Activated T-cell treated with anti-CD3 and anti-CD28 coated beads for 1 hour (primary cell): ENCODE results near the gene CACNG5.

Experiments
- DNase-seq: peaks from one replicate; pipeline ENCODE4 v3.0.0-alpha.2; 2020; ENCODE audit warnings: low read depth

Gene CACNG5

DNA sequence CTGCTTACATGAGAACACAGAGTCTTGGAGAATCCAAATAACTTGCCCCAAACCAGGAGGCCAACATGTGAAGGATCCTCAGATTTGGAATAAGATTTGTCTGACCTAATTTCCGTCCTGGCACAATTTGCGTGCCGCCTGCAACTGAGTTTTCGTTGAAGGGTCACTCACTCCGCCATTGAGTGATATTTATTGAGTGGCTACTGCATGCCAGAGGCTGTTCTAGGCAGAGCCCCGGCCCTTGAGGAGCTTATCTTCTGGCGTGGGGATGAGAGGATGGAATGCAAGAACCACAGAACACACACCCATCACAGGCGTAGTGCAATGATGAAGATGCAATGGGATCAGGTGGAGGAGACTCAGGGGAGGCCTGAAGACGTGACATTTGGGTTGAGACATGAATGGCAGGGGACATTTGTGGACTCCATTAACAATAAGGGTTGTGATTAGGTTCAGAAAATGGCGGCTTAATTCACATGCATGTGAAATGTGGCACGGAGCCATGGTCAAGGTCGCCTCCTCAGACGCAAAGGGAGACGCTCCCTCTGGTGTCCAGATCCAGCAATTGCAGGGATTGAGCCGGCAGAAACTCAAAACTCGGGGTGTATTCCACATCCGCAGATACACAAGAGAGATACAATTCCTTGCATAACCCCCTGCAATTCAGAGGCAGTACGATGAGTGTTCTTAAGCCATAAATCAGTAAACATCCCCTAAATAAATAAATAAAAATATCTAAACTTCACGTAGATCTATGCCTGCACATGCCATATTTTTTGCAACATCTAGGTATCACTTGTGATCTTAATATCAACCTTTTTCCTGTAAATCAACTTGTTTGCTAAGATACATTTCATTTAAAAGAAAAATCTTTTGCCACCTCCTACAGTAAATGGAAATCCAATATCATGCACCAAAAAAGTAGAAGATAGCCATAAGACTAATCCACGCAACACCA lies 71.7 kb downstream of the CACNG5 start:
- DNase-seq = peak; percentile 35

DNA sequence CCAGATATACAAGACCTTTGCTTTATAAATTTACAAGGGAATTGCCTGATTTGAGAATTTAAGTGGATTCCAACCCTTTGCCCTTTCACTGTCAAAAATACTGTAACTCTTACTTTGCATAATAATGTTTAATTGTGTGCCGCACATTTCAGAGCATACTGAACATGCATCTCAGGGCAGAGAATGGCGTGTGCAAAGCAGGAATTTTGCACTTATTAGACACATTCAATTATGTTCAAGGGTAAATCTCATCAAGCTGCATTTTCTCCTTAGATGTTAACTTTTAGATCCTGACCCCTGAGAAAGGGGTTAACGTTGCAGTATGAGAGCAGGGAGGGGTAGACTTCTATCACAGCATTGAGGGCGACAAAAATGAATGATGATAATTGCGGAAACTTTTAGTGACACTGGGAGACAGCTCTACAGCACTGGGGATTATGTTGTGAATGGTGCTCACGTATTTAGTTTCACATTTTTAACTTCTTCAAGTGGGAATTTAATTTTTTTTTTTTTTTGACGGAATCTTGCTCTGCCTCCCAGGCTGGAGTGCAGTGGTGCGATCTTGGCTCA lies 75.0 kb downstream of the CACNG5 start:
- DNase-seq = no peak

DNA sequence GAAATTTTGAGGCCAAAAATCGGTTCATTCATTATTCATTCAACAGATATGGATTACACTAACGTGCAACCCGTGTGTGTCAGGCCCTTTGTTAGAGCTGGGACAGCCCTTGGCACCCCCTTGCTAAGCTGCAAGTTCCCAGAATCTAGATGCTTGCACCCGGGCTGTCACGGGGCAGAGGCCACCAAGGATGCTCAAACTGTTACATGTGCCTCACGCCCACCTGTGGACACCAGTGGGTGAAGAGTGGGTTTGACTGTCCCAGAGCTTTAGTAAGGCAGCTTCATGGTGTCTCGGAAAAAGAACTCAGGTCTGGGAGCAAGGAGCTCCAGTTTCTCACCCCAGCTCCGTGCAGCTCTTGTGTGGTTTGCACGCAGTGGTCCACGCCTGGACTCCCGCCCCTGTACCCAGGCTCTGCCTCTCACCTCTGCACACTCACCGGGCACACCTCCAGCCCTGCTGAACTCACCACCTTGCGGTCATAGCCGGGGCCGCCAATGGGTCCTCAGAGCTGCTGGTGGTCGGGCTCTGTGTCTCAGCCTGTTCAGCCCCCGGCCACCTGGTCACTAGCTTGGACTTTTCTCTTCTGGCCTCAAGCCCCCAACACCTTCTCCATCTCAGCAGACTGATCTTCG lies 75.9 kb downstream of the CACNG5 start:
- no peak for DNase-seq

DNA sequence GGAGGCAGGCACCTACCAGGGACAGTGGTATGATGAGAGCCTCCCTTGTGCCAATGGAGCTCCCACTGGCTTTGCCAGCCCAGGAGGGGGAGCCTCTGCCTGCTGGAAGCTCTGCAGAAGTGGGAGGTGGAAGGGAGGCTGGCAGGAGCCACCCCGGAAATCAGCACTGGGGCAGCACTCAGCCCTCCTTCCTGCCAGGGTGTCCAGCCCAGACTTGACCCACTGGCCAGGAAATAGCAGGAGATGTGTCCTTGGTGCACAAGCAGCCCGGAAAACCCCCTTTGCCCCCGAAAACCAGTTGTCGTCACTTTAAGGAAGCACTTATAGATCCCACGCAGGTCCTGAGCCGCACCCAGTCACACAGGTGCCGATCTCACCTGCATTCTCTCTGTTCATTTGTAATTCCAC lies 80.3 kb downstream of the CACNG5 start:
- no peak for DNase-seq

DNA sequence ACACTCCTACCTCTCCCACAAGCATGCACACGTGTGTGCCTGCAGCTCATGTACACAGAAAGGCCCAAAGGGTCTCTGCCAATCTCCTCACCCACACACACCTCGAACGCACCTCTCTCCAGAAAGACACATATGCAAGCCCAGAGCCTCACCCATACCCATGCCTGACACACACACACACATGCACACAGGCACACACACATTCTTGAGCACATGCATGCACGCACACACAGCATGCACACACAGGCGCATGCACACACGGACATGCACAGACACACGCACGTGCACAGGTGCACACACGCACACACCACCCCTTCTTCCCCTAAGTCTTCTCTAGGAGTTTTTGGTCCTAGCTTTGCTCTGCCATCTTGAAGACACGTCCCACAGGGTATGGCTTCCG lies 80.9 kb downstream of the CACNG5 start:
- DNase-seq = no peak

DNA sequence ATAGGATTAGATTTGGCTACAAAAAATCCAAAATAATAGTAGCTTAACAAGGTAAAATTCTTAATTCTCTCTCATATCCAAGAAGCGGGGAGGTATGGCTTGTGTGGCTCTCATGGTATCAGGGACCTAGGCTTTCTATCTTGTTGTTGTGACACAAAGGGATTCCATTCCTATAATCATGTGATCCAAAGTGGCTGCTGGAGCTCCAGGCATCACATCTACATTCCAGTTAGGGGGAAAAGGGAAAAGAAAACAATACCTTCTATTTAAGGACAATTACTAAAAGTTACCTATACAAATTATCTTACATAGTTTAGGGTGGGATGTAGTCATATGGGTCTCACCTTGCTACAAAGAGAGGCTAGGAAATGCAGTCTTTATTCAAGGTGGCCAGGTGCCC lies 82.0 kb downstream of the CACNG5 start:
- DNase-seq = no peak

DNA sequence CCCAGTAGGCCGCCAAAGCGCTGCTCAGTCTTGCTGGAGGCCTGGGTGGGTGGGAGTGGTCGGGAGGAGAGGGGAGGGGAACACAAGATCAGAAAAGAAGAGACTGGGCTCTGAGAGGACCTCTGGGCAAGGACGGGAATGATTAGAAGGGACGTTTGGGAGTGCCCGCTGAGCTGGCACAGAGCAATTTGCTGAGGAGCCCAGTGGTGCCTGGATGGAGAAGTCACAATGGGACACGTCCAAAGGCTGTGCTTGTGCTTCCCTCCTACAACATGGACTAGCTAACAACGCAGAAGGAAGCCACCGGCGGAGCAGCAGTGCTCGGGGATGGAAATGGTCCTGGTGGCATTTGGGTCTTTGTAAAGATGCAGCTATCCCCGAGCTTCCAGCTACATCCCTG lies 84.0 kb downstream of the CACNG5 start:
- DNase-seq = no peak

DNA sequence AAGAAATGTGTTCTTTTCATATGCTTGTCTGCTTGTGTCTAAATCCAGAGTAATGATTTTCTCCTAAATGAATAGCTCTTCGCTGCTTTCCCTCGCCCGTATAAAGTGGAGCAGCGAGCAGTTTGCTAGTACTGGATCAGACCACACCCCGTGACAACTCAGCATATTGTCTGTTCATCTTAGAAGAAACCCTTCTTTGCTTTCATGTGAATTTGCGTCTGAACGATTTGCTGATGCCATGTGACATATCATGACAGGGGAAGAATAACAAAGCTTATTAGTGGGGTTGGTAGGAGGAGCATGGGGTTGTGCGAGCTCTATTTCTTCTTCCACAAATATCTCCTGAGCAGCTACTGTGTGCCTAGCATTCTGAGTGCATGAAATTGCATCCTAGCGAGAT lies 85.5 kb downstream of the CACNG5 start:
- no peak for DNase-seq

DNA sequence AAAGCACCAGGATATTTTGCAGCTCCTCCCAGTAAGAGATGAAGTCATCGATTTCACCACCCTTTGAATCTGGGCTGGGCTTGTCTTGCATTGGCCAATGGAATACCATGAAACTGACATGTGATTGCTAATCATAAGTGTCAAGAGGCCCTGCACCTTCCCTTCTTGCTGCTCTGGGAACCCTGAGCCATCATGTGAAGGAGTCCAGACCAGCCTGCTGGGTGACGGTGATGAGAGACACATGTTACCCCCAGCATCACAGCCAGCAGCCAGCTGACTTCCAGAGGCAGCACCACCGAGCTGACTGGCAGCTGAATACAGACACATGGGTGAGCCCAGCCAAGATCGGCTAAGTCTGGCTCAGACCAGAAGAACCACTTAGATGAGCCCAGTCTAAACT lies 86.0 kb downstream of the CACNG5 start:
- no peak for DNase-seq

DNA sequence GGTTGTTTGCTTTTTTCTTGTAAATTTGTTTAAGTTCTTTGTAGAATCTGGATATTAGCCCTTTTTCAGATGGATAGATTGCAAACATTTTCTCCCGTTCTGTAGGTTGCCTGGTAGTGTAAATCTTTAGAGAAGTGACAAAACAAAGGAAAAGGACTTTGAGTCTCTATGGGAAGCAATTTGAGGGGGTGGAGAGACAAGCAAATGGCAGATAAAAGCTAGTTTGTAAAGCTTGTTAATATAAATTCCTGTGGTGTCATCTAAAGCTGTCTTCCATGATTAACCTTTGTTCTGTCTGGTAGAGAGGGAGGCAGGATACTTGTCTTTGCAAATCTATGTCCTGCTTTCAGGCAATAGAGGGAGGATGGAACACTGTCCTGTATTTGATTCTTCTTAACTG lies 89.0 kb downstream of the CACNG5 start:
- no peak for DNase-seq

DNA sequence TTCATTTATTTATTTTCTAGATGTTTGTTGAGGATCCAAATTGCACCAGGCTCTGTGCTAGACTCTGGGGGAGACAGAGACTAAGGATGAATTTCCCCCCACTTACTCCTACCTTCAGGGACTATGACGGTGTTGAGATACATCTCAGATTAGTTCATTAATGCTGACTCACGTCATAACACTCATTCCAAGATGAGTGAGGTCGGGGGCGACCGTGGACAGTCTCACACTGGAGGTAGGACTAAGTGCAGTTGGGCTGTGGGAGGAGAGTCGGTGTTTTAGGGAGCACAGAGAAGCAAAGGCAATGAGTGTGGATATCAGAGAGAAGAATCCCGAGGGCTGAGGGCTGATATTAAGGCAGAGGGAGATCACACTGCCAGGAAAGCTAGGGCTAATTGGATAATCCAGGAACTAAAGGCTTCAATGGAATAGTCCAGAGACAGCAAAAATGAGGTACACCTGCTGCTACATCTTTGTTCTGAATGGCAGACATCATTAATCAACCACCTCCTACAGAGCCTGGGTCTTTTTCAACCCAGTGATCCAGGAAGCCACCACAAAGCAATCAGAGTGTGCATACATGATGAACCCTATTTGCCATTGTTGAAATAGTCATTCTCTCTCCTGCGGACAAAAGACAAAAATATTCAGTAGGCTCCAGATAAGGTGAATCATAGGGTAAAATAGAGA lies 91.0 kb downstream of the CACNG5 start:
- DNase-seq = no peak

DNA sequence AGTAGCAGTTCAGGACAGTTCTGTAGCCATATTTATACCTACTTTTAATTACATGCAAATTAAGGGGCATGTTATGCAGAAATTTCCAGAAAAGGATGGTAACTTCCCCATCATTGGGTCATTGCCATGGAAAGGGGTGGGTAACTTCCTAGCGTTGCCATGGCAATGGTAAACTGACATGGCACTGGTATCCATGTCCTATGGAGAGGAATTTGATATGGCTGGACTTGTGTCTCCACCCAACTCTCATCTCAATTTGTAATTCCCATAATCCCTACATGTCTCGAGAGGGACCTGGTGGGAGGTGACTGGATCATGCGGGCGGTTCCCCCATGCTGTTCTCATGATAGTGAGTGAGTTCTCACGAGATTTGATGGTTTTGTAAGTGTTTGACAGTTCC lies 94.0 kb downstream of the CACNG5 start:
- DNase-seq = no peak

DNA sequence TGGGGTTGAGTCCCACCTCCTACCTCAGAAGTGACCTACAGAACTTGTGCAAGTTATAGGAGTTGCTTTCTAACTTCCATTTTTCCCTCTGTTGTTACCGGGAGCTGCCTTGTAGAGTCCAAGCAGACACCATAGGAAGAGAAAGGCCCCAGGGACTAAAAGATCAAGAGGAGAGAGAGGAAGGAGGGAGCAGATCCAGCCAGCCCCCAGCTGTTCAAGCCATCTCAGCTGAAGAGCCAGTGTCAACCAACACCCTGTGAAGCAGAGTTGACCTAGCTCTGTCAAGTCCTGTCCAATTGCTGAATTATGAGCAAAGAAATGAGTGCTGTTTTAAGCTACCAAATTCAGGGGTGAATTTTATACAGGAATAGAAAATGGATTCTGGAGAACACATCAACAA lies 94.7 kb downstream of the CACNG5 start:
- DNase-seq = no peak

DNA sequence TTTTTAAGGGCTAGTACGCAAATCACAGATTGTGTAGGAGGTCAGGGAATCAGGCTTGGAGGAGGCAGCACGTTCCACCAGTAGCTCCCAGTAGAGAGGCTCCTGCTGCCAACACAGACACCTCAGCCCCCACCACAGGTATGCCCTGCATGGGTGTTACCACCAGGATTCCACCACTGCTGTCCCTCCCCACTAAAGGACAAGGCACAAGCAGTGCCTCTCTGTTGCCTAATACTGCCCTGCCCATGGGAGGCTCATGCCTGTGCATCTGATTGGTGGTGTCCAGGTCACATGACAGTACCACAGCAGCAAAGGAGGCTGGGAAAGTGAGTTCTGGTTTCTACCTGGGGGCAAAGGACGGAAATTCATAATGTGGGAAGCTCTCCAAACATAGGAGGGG lies 96.0 kb downstream of the CACNG5 start:
- DNase-seq = no peak

DNA sequence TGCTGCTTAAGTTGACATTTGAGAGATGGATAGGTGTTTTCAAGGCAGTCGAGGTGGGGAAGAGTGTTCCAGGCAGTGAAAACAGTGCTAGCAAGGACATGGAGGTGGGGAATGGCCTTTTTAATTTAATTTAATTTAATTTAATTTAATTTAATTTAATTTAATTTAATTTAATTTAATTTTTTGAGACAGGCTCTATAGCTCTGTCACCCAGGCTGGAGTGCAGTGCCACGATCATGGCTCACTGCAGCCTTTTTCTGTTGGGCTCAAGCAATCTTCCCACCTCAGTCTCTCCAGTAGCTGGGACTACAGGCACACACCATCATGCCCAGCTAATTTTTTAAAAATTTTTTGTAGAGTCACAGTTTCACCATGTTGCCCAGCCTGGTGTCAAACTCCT lies 97.4 kb downstream of the CACNG5 start:
- DNase-seq = no peak

DNA sequence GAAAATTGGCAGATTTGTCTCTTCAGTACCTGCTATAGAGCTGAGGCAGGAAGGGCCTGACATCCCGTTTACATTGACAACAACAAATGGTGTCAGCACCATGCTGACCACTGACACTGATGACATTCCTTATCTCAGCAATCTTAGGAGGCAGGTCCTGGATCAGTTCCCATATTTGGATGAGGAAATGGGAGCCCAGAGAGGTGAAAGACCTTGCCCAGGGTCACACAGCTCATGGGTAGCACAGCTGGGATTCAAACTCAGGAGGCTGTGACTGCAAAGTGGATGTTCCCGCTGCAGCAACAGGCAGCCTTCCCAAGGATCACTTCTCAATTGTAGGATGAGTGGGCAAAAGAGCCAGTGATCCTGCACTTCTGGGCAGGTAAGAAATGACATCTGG lies 99.1 kb downstream of the CACNG5 start:
- no peak for DNase-seq
